Spinal cord (tissue), 10 donors: ENCODE measurements around the gene PDE3A. TPM values are rescaled to one million over a fixed set of nuclear protein-coding genes. Genes with fewer than 3 reads are reported as not detected.

ENCODE experiments used
- DNase-seq, 6 donors: peaks; one replicate each; pipeline versions ENCODE4 v3.0.0 to v3.0.0-alpha.2; 2013 to 2015; ENCODE audit warnings: low spot score in 6 of 6, low read depth in 4 of 6
- H3K27ac ChIP-seq: one replicate; pipeline ENCODE4 v1.5.1; 2013; ENCODE audit warnings: low read depth, low read length, control low read depth
- H3K27me3 ChIP-seq: one replicate; pipeline ENCODE4 v1.6.1; 2013; ENCODE audit warnings: low read length; ENCODE audit not compliant: control insufficient read depth, insufficient read depth
- H3K36me3 ChIP-seq: one replicate; pipeline ENCODE4 v1.6.1; 2013; ENCODE audit warnings: low read length; ENCODE audit not compliant: control insufficient read depth, insufficient read depth
- H3K4me1 ChIP-seq: one replicate; pipeline ENCODE4 v1.6.1; 2013; ENCODE audit warnings: low read length; ENCODE audit not compliant: control insufficient read depth, insufficient read depth
- H3K4me3 ChIP-seq: one replicate; pipeline ENCODE4 v1.5.1; 2013; ENCODE audit warnings: low read depth, low read length, control low read depth
- H3K9me3 ChIP-seq: one replicate; pipeline ENCODE4 v1.6.1; 2013; ENCODE audit warnings: low read length; ENCODE audit not compliant: control insufficient read depth, insufficient read depth
- WGBS: methylation state at CpG from one replicate; pipeline ENCODE4 v1.1.5; 2013; ENCODE audit warnings: missing lambda C conversion rate; ENCODE audit not compliant: insufficient coverage; 5-methylcytosine and 5-hydroxymethylcytosine counted together
- polyA plus RNA-seq, 2 donors: library from polyadenylated mRNA; unstranded; fragments of 120-200 nt; gene quantifications; one replicate each; pipeline ENCODE4 v1.2.1, GENCODE V29; 2013; ENCODE audit not compliant: insufficient read length in 2 of 2
- total RNA-seq, 2 donors: library from RNA; depleted of rRNA in 1 of 2; stranded (reverse); fragments of 120-200 nt in 1 of 2; fragments of >200 nt in 1 of 2; gene quantifications; one replicate each; pipeline versions ENCODE4 v1.2.3 to v1.2.4, GENCODE V29; 2013 to 2014
- donor health status: healthy.

PDE3A gene
- total and polyA plus RNA-seq, 4 donors = 8.1 to 29.9 (median 14.0) TPM

GRCh38 chr12:20459920-20460319, 91.6 kb downstream of the PDE3A start:
- Histone ChIP-seq H3K27ac (no peak overlapping the region), H3K9me3 (no peaks in the 10 kb centered on the region), H3K36me3 (no peaks in the 10 kb centered on the region), H3K4me3 (no peak overlapping the region), H3K4me1 (no peaks in the 10 kb centered on the region), H3K27me3 (no peaks in the 10 kb centered on the region)
- 33% methylated on average over 1 of the region's 1 CpG for WGBS
- no peak for DNase-seq

GRCh38 chr12:20460956-20461355, 92.6 kb downstream of the PDE3A start:
- Histone ChIP-seq H3K27me3 (no peaks in the 10 kb centered on the region), H3K36me3 (no peaks in the 10 kb centered on the region), H3K4me3 (no peak overlapping the region), H3K9me3 (no peaks in the 10 kb centered on the region), H3K4me1 (no peaks in the 10 kb centered on the region), H3K27ac (no peak overlapping the region)
- WGBS = no CpG with 5 or more reads among the region's 2 CpGs
- no peak for DNase-seq

GRCh38 chr12:20463913-20464524, 95.7 kb downstream of the PDE3A start:
- Histone ChIP-seq H3K4me1 (no peaks in the 10 kb centered on the region), H3K9me3 (no peaks in the 10 kb centered on the region), H3K4me3 (no peak overlapping the region), H3K27ac (no peak overlapping the region), H3K27me3 (no peaks in the 10 kb centered on the region), H3K36me3 (no peaks in the 10 kb centered on the region)
- no CpG with 5 or more reads among the region's 2 CpGs for WGBS
- peak in 1 of 6 donors; percentile 51 for DNase-seq

GRCh38 chr12:20469300-20469699, 101.0 kb downstream of the PDE3A start:
- Histone ChIP-seq H3K4me3 (no peak overlapping the region), H3K9me3 (no peaks in the 10 kb centered on the region), H3K27ac (no peak overlapping the region), H3K36me3 (no peaks in the 10 kb centered on the region), H3K27me3 (no peaks in the 10 kb centered on the region), H3K4me1 (no peaks in the 10 kb centered on the region)
- DNase-seq = no peak
- no CpG with 5 or more reads among the region's 4 CpGs for WGBS

- Histone ChIP-seq H3K36me3 (no peaks in the 10 kb centered on the region), H3K27ac (no peak overlapping the region), H3K9me3 (no peaks in the 10 kb centered on the region), H3K4me3 (no peak overlapping the region), H3K27me3 (no peaks in the 10 kb centered on the region), H3K4me1 (no peaks in the 10 kb centered on the region)
- DNase-seq = no peak
Measured at GRCh38 chr12:20469756-20470155, 101.4 kb downstream of the PDE3A start.

GRCh38 chr12:20472102-20472782, 103.9 kb downstream of the PDE3A start:
- no CpG with 5 or more reads among the region's 2 CpGs for WGBS
- Histone ChIP-seq H3K9me3 (no peaks in the 10 kb centered on the region), H3K4me3 (no peak overlapping the region), H3K4me1 (no peaks in the 10 kb centered on the region), H3K36me3 (no peaks in the 10 kb centered on the region), H3K27me3 (no peaks in the 10 kb centered on the region), H3K27ac (no peak overlapping the region)
- no peak for DNase-seq

GRCh38 chr12:20473133-20473532, 104.8 kb downstream of the PDE3A start:
- Histone ChIP-seq H3K27ac (no peak overlapping the region), H3K4me1 (no peaks in the 10 kb centered on the region)
- 92% methylated on average over 2 of the region's 5 CpGs for WGBS

GRCh38 chr12:20474016-20474415, 105.7 kb downstream of the PDE3A start:
- no peaks in the 10 kb centered on the region for H3K9me3 ChIP-seq
- no peaks in the 10 kb centered on the region for H3K27me3 ChIP-seq
- no peaks in the 10 kb centered on the region for H3K36me3 ChIP-seq
- no peak overlapping the region for H3K27ac ChIP-seq
- H3K4me1 ChIP-seq = no peaks in the 10 kb centered on the region
- no peak for DNase-seq
- no peak overlapping the region for H3K4me3 ChIP-seq
- 100% methylated on average over 1 of the region's 6 CpGs for WGBS

More at GRCh38 chr12:20473133-20473532, 104.8 kb downstream of the PDE3A start:
- Histone ChIP-seq H3K36me3 (no peaks in the 10 kb centered on the region), H3K4me3 (no peak overlapping the region), H3K9me3 (no peaks in the 10 kb centered on the region), H3K27me3 (no peaks in the 10 kb centered on the region)
- no peak for DNase-seq

- 100% methylated on average over 1 of the region's 4 CpGs for WGBS
- Histone ChIP-seq H3K4me3 (no peak overlapping the region), H3K36me3 (no peaks in the 10 kb centered on the region), H3K27me3 (no peaks in the 10 kb centered on the region), H3K27ac (no peak overlapping the region), H3K4me1 (no peaks in the 10 kb centered on the region), H3K9me3 (no peaks in the 10 kb centered on the region)
- no peak for DNase-seq
Measured at GRCh38 chr12:20474443-20474842, 106.1 kb downstream of the PDE3A start.

GRCh38 chr12:20475542-20475941, 107.2 kb downstream of the PDE3A start:
- Histone ChIP-seq H3K27me3 (no peaks in the 10 kb centered on the region), H3K27ac (no peak overlapping the region), H3K4me1 (no peaks in the 10 kb centered on the region), H3K9me3 (no peaks in the 10 kb centered on the region), H3K36me3 (no peaks in the 10 kb centered on the region), H3K4me3 (no peak overlapping the region)
- DNase-seq = no peak
- 70% methylated on average over 1 of the region's 5 CpGs for WGBS
